ENCODE data around the gene PPM1D.

PPM1D gene

DNA sequence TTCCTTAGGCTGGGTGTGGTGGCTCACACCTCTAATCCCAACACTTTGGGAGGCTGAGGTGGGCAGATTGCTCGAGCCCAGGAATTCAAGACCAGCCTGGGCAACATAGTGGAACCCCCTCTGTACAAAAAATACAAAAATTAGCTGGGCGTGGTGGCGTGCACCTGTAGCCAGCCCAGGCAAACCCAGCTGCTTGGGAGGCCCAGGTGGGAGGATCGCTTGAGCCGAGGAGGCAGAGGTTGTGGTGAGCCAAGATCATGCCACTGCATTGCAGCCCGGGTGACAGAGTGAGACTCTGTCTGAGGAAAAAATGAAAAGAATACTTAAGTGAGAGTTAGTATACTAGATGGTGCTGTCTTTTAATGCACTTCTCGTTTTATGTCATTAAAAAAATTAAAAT is 15.1 kb downstream of the PPM1D start:
- peaks cover 84% of the 10 kb centered on the region for H3K79me2 ChIP-seq (ENCODE audit: low read length)
- no peak overlapping the region for H3K27ac ChIP-seq (ENCODE audit: low read length)
- H4K20me1 ChIP-seq (ENCODE audit: insufficient read depth, low read length) = peaks cover 45% of the 10 kb centered on the region
- no peak overlapping the region for H3K9ac ChIP-seq (ENCODE audit: low read length)
- H3K36me3 ChIP-seq (replicated peaks; ENCODE audit: low read depth, low read length) = no peaks in the 10 kb centered on the region
- H3K27me3 ChIP-seq (ENCODE audit: low read depth, low read length) = no peaks in the 10 kb centered on the region
- H3K9me3 ChIP-seq (ENCODE audit: insufficient read depth, low read length) = no peaks in the 10 kb centered on the region
- TF ChIP-seq, protein P1, sequence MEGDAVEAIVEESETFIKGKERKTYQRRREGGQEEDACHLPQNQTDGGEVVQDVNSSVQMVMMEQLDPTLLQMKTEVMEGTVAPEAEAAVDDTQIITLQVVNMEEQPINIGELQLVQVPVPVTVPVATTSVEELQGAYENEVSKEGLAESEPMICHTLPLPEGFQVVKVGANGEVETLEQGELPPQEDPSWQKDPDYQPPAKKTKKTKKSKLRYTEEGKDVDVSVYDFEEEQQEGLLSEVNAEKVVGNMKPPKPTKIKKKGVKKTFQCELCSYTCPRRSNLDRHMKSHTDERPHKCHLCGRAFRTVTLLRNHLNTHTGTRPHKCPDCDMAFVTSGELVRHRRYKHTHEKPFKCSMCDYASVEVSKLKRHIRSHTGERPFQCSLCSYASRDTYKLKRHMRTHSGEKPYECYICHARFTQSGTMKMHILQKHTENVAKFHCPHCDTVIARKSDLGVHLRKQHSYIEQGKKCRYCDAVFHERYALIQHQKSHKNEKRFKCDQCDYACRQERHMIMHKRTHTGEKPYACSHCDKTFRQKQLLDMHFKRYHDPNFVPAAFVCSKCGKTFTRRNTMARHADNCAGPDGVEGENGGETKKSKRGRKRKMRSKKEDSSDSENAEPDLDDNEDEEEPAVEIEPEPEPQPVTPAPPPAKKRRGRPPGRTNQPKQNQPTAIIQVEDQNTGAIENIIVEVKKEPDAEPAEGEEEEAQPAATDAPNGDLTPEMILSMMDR (IDR thresholded peaks at IDR 0.05; ENCODE audit: low read depth, low read length) = no peak
- no peak for TF ChIP-seq EZH2phosphoT487 (IDR thresholded peaks at IDR 0.05; ENCODE audit: low read depth)
- no peak overlapping the region for H3K4me2 ChIP-seq (ENCODE audit: low read length)
- H3K4me3 ChIP-seq (ENCODE audit: low read length) = no peak overlapping the region
- no peaks in the 10 kb centered on the region for H3K4me1 ChIP-seq (ENCODE audit: low read length)
- no peak overlapping the region for H2AFZ ChIP-seq (ENCODE audit: low read depth, low read length)

DNA sequence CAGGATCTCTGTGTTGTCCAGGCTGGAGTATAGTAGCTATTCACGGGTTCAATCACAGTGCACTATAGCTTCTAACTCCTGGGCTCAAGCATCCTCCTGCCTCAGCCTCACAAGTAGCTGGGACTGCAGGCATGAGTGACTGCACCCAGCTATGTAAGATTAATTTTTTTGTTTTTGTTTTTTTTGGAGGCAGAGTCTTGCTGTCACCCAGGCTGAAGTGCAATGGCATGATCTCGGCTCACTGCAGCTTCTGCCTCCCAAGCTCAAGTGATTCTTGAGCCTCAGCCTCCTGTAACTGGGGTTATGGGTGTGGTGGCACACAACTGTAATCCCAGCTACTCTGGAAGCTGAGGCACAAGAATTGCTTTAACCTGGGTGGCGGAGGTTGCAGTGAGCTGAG is 15.8 kb downstream of the PPM1D start:
- Histone ChIP-seq H3K4me3 (ENCODE audit: low read length) (no peak overlapping the region), H4K20me1 (ENCODE audit: insufficient read depth, low read length) (peaks cover 39% of the 10 kb centered on the region), H3K27ac (ENCODE audit: low read length) (no peak overlapping the region), H2AFZ (ENCODE audit: low read depth, low read length) (no peak overlapping the region), H3K9ac (ENCODE audit: low read length) (no peak overlapping the region), H3K4me1 (ENCODE audit: low read length) (no peaks in the 10 kb centered on the region), H3K36me3 (replicated peaks; ENCODE audit: low read depth, low read length) (no peaks in the 10 kb centered on the region), H3K79me2 (ENCODE audit: low read length) (peaks cover 84% of the 10 kb centered on the region), H3K4me2 (ENCODE audit: low read length) (no peak overlapping the region), H3K27me3 (ENCODE audit: low read depth, low read length) (no peaks in the 10 kb centered on the region), H3K9me3 (ENCODE audit: insufficient read depth, low read length) (no peaks in the 10 kb centered on the region)
- TF ChIP-seq, protein P1 (IDR thresholded peaks at IDR 0.05; ENCODE audit: low read depth, low read length) = no peak
- TF ChIP-seq EZH2phosphoT487 (IDR thresholded peaks at IDR 0.05; ENCODE audit: low read depth) = no peak

DNA sequence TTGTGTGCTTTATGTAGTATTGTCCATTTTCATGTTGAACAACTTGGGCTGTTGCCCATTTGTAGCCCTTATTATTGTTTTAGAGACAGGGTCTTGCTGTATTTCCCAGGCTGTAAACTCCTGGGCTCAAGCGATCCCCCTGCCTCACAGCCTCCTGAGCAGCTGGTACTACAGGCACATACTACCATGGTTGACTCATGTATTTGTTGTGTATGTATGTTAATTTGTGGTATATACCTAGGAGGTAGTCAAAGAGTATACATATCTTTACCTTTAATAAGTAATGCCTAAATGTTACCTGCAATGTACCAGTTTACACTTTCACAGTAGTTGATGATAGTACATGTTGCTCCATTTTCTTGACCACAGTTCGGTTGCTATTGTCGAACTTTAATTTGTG is 18.1 kb downstream of the PPM1D start:
- no peaks in the 10 kb centered on the region for H3K36me3 ChIP-seq (replicated peaks; ENCODE audit: low read depth, low read length)

DNA sequence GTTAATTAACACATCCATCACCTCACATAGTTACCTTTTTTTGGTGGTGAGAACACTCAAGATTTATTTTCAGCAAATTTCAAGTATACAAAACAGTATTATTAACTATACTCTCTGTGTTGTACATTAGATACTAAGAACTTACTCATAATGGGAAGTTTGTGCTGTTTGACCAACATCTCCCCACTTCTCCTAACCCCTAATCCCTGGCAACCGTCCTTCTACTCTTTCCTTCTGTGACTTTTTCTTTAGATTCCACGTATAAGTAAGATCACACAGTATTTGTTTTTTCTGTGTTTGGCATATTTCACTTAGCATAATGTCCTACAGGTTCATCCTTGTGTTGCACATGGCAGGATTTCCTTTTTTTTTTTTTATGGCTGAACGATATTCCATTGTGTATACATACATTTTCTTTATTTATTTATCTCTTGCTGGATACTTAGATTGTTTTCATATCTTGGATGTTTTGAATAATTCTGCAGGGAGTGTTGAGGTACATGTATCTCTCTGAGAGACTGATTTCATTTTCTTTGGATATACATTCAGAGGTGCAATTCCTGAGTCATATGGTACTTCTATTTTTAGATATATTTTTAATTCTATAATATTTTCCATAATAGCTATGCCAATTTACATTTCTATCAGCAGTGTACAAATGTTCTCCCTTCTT is 19.0 kb downstream of the PPM1D start:
- no peak overlapping the region for H3K4me2 ChIP-seq (ENCODE audit: low read length)
- H3K27ac ChIP-seq (ENCODE audit: low read length) = no peak overlapping the region
- no peak overlapping the region for H3K9ac ChIP-seq (ENCODE audit: low read length)
- no peak overlapping the region for H2AFZ ChIP-seq (ENCODE audit: low read depth, low read length)
- no peak for TF ChIP-seq EZH2phosphoT487 (IDR thresholded peaks at IDR 0.05; ENCODE audit: low read depth)
- TF ChIP-seq, protein P1 (IDR thresholded peaks at IDR 0.05; ENCODE audit: low read depth, low read length) = no peak
- no peaks in the 10 kb centered on the region for H3K4me1 ChIP-seq (ENCODE audit: low read length)
- no peaks in the 10 kb centered on the region for H3K36me3 ChIP-seq (replicated peaks; ENCODE audit: low read depth, low read length)
- H3K27me3 ChIP-seq (ENCODE audit: low read depth, low read length) = no peaks in the 10 kb centered on the region
- peaks cover 20% of the 10 kb centered on the region; the same call in 1 of the 2 replicates for H4K20me1 ChIP-seq (ENCODE audit: insufficient read depth, low read length)
- no peaks in the 10 kb centered on the region for H3K9me3 ChIP-seq (ENCODE audit: insufficient read depth, low read length)
- H3K79me2 ChIP-seq (ENCODE audit: low read length) = peaks cover 64% of the 10 kb centered on the region
- no peak overlapping the region for H3K4me3 ChIP-seq (ENCODE audit: low read length)

More for the DNA sequence above, 18.1 kb downstream of the PPM1D start:
- no peak overlapping the region for H3K4me3 ChIP-seq (ENCODE audit: low read length)
- no peak overlapping the region for H3K4me2 ChIP-seq (ENCODE audit: low read length)
- peaks cover 73% of the 10 kb centered on the region for H3K79me2 ChIP-seq (ENCODE audit: low read length)
- H2AFZ ChIP-seq (ENCODE audit: low read depth, low read length) = no peak overlapping the region
- no peak overlapping the region for H3K9ac ChIP-seq (ENCODE audit: low read length)
- H3K9me3 ChIP-seq (ENCODE audit: insufficient read depth, low read length) = no peaks in the 10 kb centered on the region
- H3K27ac ChIP-seq (ENCODE audit: low read length) = no peak overlapping the region
- no peak for TF ChIP-seq EZH2phosphoT487 (IDR thresholded peaks at IDR 0.05; ENCODE audit: low read depth)
- TF ChIP-seq, protein P1 (IDR thresholded peaks at IDR 0.05; ENCODE audit: low read depth, low read length) = no peak
- peaks cover 23% of the 10 kb centered on the region for H4K20me1 ChIP-seq (ENCODE audit: insufficient read depth, low read length)
- no peaks in the 10 kb centered on the region for H3K4me1 ChIP-seq (ENCODE audit: low read length)
- no peaks in the 10 kb centered on the region for H3K27me3 ChIP-seq (ENCODE audit: low read depth, low read length)

Measured in OCI-LY3 (cell line).